Parathyroid adenoma (tissue), 2 donors: ENCODE results near the gene FAM193B.

Source experiments
- H2AFZ ChIP-seq: fragments of 300-600 bp; sonication (generic); one replicate; pipeline ENCODE4 v1.7.0; 2017; ENCODE audit warnings: antibody characterized with exemption, mild to moderate bottlenecking
- H3K27ac ChIP-seq: fragments of 300-600 bp; sonication (generic); one replicate; pipeline ENCODE4 v1.7.0; 2017
- H3K27me3 ChIP-seq: fragments of 300-600 bp; sonication (generic); one replicate; pipeline ENCODE4 v1.7.0; 2017; ENCODE audit warnings: low read length; ENCODE audit not compliant: control insufficient read depth, insufficient read depth
- H3K36me3 ChIP-seq: fragments of 300-600 bp; sonication (generic); one replicate; pipeline ENCODE4 v1.7.0; 2017; ENCODE audit warnings: low read length; ENCODE audit not compliant: control insufficient read depth, insufficient read depth
- H3K4me1 ChIP-seq: fragments of 300-600 bp; sonication (generic); one replicate; pipeline ENCODE4 v1.7.0; 2017; ENCODE audit warnings: control low read depth
- H3K4me2 ChIP-seq: fragments of 300-600 bp; sonication (generic); one replicate; pipeline ENCODE4 v1.7.0; 2017; ENCODE audit warnings: low read length
- H3K4me3 ChIP-seq: fragments of 300-600 bp; sonication (generic); one replicate; pipeline ENCODE4 v1.7.0; 2017; ENCODE audit warnings: low read depth, low read length
- H3K79me2 ChIP-seq: fragments of 300-600 bp; sonication (generic); one replicate; pipeline ENCODE4 v1.7.0; 2017; ENCODE audit warnings: control low read depth
- H3K9ac ChIP-seq: fragments of 300-600 bp; sonication (generic); one replicate; pipeline ENCODE4 v1.7.0; 2017; ENCODE audit warnings: mild to moderate bottlenecking
- H3K9me3 ChIP-seq: fragments of 300-600 bp; sonication (generic); one replicate; pipeline ENCODE4 v1.7.0; 2017; ENCODE audit warnings: low read length; ENCODE audit not compliant: control insufficient read depth
- CTCF ChIP-seq: fragments of 300-600 bp; sonication (generic); IDR thresholded peaks from one replicate; pipeline ENCODE4 v1.7.0; 2017; ENCODE audit warnings: antibody characterized with exemption, mild to moderate bottlenecking
- donor health status: primary hyperparathyroidism.

FAM193B gene

DNA sequence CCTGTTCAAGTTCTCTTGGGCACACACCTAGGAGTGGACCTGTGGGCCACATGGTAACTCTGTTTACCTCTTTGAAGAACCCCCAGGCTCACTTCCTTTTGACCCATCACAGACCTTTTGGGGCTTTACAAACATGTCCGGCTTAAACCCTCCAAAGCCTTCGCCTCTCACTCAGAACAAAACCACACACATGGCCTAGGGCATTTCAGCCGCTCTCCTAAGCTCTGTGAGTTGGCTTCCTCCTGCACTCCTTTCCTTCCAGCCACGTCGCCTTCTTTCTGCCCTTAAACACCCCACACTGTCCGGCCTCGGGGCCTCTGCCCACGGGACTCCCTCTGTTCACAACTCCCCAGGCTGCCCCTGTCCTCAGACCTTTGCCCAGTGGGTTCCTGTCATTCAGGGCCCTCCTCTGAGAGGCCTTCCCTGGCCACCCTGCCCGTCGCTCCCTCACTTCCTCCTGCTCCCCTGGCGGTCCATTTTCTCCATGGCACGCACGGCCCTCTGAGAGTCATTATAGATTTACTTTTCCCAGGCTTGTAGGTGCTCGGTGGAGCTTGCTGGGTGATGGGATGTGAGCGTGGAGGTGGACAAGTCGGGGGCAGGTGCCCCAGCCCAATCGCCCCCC is 46.7 kb downstream of the FAM193B start:
- Histone ChIP-seq H3K4me3 (no peak overlapping the region), H3K9ac (no peak overlapping the region), H3K79me2 (no peaks in the 10 kb centered on the region), H3K36me3 (no peaks in the 10 kb centered on the region), H2AFZ (no peak overlapping the region), H3K27ac (no peak overlapping the region), H3K4me2 (no peak overlapping the region), H3K27me3 (no peaks in the 10 kb centered on the region), H3K4me1 (no peaks in the 10 kb centered on the region), H3K9me3 (no peaks in the 10 kb centered on the region)
- no peak for TF ChIP-seq CTCF

DNA sequence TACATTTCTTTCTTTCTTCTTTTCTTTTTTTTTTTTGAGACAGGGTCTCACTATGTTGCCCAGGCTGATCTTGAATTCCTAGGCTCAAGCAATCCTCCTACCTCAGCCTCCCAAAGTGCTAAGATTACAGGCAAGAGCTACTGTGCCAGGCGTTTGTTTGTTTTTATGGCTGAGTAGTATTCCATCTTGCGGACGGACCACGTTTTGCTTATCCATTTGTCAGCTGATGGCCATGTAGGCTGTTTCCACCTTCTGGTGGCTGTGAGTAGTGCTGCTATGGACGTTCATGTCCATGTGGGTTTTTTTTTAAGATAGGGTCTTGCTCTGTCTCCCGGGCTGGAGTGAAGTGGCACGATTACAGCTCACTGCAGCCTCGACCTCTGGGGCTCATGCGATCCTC is 47.2 kb downstream of the FAM193B start:
- Histone ChIP-seq H3K36me3 (no peaks in the 10 kb centered on the region), H3K9ac (no peak overlapping the region), H3K79me2 (no peaks in the 10 kb centered on the region), H2AFZ (no peak overlapping the region), H3K4me1 (no peaks in the 10 kb centered on the region), H3K4me3 (no peak overlapping the region), H3K9me3 (no peaks in the 10 kb centered on the region), H3K27ac (no peak overlapping the region), H3K4me2 (no peak overlapping the region), H3K27me3 (no peaks in the 10 kb centered on the region)
- TF ChIP-seq CTCF = no peak

DNA sequence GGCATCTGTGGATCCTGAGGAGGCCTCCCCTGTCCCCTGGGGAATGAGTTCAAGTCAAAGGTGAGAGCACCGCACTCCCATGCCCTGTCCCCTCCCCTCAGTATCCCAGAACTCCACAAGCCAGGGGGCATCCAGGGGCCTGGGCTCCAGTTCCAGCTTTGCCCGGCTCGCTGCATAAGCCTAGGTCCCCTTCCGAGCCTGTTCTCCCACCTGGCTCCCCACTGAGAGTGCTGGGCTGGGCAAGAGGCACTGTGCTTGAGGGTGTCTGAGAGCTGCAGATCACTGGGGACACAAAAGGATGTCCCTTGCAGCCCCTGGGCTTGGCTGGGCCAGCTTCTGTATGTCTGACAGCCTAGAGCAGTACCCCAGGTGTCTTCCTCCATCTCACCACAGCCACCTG is 49.3 kb downstream of the FAM193B start:
- no peak overlapping the region for H3K4me2 ChIP-seq
- H3K9me3 ChIP-seq = no peaks in the 10 kb centered on the region
- no peak overlapping the region for H3K4me3 ChIP-seq
- H2AFZ ChIP-seq = no peak overlapping the region
- H3K79me2 ChIP-seq = no peaks in the 10 kb centered on the region
- H3K9ac ChIP-seq = no peak overlapping the region
- H3K27ac ChIP-seq = no peak overlapping the region
- H3K27me3 ChIP-seq = no peaks in the 10 kb centered on the region
- no peaks in the 10 kb centered on the region for H3K36me3 ChIP-seq
- peaks cover 7% of the 10 kb centered on the region for H3K4me1 ChIP-seq
- no peak for TF ChIP-seq CTCF

DNA sequence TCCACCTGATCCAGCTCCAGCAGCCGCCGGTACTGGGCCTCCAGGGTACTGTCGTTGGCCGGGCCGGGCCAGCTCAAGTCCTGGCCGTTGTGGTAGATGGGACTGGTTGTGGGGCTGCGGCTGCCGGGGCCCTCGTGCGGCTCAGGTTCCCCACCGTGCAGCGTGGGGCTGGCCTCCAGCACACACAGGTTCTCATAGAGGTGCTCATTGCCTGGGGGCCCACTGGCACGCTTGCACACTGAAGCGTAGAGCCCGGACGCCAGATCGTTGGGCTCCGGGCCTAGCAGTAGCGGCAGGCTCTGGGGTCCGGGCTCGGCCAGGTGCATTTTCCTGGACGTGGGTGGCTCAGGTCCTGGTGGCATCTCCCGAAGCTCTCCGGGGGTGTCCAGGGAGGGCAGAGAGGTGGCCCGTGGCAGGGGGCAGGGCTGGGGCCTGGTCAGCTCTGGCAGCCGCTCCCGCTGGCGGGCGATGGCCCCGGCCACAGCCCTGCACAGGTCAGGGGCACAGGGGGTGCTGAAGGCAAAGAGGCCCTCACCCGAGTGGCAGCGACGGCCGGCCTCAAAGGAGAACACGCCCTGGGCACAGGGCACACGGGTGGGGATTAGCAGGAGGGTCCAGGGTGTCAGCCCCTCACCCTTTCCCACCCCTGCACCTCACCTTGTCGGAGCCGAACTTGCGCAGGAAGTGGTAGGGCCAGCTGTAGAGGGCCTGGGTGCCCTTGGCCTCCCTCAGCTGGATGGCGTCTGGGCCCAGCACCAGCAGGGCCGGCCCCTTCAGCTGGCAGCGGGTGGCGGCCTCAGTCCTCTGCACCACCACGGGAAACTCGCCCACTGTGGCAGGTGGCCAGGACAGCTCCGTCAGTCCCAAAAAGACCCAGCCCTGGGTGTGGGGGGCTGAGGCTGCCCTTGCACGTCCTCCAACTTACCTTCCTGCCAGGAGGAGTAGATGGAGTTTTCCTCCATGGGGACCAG is 50.0 kb downstream of the FAM193B start:
- Histone ChIP-seq H3K27me3 (no peaks in the 10 kb centered on the region), H3K79me2 (no peaks in the 10 kb centered on the region), H3K9me3 (no peaks in the 10 kb centered on the region), H3K4me2 (no peak overlapping the region), H3K4me3 (no peak overlapping the region), H2AFZ (no peak overlapping the region), H3K9ac (no peak overlapping the region), H3K36me3 (no peaks in the 10 kb centered on the region), H3K27ac (no peak overlapping the region), H3K4me1 (peaks cover 7% of the 10 kb centered on the region)
- TF ChIP-seq CTCF = no peak
